ENCODE measurements around the gene OLIG1. TPM values are rescaled to one million over a fixed set of nuclear protein-coding genes. Genes with fewer than 3 reads are reported as not detected.

Gene OLIG1
- total and polyA plus RNA-seq, 2 of the 4 experiments (the other 2 are of a cell fraction), result not detected

- no peak overlapping the region for H3K4me3 ChIP-seq (ENCODE audit: insufficient read depth, low read depth, low read length)
- H4K8ac ChIP-seq (ENCODE audit: low read depth in 2 of 2, low read length in 2 of 2), result no peak overlapping the region
- H2AK9ac ChIP-seq (replicated peaks; ENCODE audit: low read depth, low read length, poor library complexity), result no peak overlapping the region
- in situ Hi-C loops (cut with MboI; ENCODE audit: low sequenced_read_pairs) (no loop called here), intact Hi-C loops (cut with micrococcal nuclease) (no loop called here), dilution Hi-C loops (cut with HindIII; ENCODE audit: low sequenced_read_pairs, unreplicated experiment) (no loop called here)
- no peak overlapping the region for H3K18ac ChIP-seq (ENCODE audit: low read depth, low read length)
- no peaks in the 10 kb centered on the region for H3K9me1 ChIP-seq (ENCODE audit: insufficient read depth, low read length)
- TF ChIP-seq ELK1 (IDR thresholded peaks at IDR 0.05; ENCODE audit: borderline replicate concordance, low read depth, low read length) (no peak), RCOR1 (IDR thresholded peaks at IDR 0.05; ENCODE audit: insufficient replicate concordance, low read length) (no peak), MXI1 (IDR thresholded peaks at IDR 0.05; ENCODE audit: borderline replicate concordance, low read depth, low read length) (no peak), CEBPB (IDR thresholded peaks at IDR 0.05; ENCODE audit: low read depth, low read length) (no peak), RFX5 (IDR thresholded peaks at IDR 0.05; ENCODE audit: low read depth, low read length) (no peak), FOS (IDR thresholded peaks at IDR 0.05; ENCODE audit: low read depth, low read length) (no peak), RAD21 (IDR thresholded peaks at IDR 0.05; ENCODE audit: low read length) (no peak), MAZ (IDR thresholded peaks at IDR 0.05; ENCODE audit: borderline replicate concordance, low read depth, low read length) (no peak), SMC3 (IDR thresholded peaks at IDR 0.05; ENCODE audit: low read depth, low read length) (no peak), BHLHE40 (IDR thresholded peaks at IDR 0.05; ENCODE audit: low read depth, low read length) (no peak), NFE2L2 (IDR thresholded peaks at IDR 0.05; ENCODE audit: low read depth, low read length) (no peak), MAFK (IDR thresholded peaks at IDR 0.05; ENCODE audit: low read depth, low read length) (no peak), CHD1 (IDR thresholded peaks at IDR 0.05; ENCODE audit: low read depth, low read length) (no peak), POLR2A (IDR thresholded peaks at IDR 0.05; ENCODE audit: low read depth, low read length) (no peak)
- TF ChIP-seq, protein P1, sequence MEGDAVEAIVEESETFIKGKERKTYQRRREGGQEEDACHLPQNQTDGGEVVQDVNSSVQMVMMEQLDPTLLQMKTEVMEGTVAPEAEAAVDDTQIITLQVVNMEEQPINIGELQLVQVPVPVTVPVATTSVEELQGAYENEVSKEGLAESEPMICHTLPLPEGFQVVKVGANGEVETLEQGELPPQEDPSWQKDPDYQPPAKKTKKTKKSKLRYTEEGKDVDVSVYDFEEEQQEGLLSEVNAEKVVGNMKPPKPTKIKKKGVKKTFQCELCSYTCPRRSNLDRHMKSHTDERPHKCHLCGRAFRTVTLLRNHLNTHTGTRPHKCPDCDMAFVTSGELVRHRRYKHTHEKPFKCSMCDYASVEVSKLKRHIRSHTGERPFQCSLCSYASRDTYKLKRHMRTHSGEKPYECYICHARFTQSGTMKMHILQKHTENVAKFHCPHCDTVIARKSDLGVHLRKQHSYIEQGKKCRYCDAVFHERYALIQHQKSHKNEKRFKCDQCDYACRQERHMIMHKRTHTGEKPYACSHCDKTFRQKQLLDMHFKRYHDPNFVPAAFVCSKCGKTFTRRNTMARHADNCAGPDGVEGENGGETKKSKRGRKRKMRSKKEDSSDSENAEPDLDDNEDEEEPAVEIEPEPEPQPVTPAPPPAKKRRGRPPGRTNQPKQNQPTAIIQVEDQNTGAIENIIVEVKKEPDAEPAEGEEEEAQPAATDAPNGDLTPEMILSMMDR (conservative IDR thresholded peaks at IDR 0.05; ENCODE audit: low read depth, low read length), result no peak
- TF ChIP-seq, protein P2, sequence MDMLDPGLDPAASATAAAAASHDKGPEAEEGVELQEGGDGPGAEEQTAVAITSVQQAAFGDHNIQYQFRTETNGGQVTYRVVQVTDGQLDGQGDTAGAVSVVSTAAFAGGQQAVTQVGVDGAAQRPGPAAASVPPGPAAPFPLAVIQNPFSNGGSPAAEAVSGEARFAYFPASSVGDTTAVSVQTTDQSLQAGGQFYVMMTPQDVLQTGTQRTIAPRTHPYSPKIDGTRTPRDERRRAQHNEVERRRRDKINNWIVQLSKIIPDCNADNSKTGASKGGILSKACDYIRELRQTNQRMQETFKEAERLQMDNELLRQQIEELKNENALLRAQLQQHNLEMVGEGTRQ (IDR thresholded peaks at IDR 0.05; ENCODE audit: low read depth, low read length), result no peak
- CTCF ChIA-PET, result no interaction called here
- H3K23ac ChIP-seq (ENCODE audit: low read depth, low read length), result no peak overlapping the region
- H3K27me3 ChIP-seq (ENCODE audit: control insufficient read depth, insufficient read depth, low read length), result peaks cover 88% of the 10 kb centered on the region
- no peak overlapping the region for H3K4ac ChIP-seq (ENCODE audit: low read depth, low read length)
- H2AFZ ChIP-seq (replicated peaks; ENCODE audit: low read length, poor library complexity), result no peak overlapping the region
- H3K56ac ChIP-seq (ENCODE audit: extremely low read depth, insufficient read depth, low read length), result no peak overlapping the region
- H3K9me3 ChIP-seq (ENCODE audit: control insufficient read depth, insufficient read depth, low read length), result peaks cover 4% of the 10 kb centered on the region; the same call in 1 of the 2 replicates
- no peak overlapping the region for H3K27ac ChIP-seq (ENCODE audit: insufficient read depth, low read length)
- ATAC-seq (ENCODE audit: low read depth), result no peak
- H3K14ac ChIP-seq (replicated peaks; ENCODE audit: low read depth, low read length), result no peak overlapping the region
- H3K4me2 ChIP-seq (ENCODE audit: low read depth, low read length), result no peak overlapping the region
- POLR2A ChIA-PET (ENCODE audit: unreplicated experiment), result no interaction called here
- H3K4me1 ChIP-seq (ENCODE audit: control insufficient read depth, insufficient read depth, low read length), result peaks cover 2% of the 10 kb centered on the region; the same call in 1 of the 2 replicates
- no peak overlapping the region for H2BK20ac ChIP-seq (ENCODE audit: low read depth, low read length)
- H2AK5ac ChIP-seq (ENCODE audit: low read depth, low read length), result no peak overlapping the region
- H2BK120ac ChIP-seq (ENCODE audit: low read depth, low read length), result no peak overlapping the region
- H3K9ac ChIP-seq (ENCODE audit: low read depth, low read length), result no peak overlapping the region
- 0% methylated on average over 5 of the region's 11 CpGs; no CpG with 5 or more reads in 1 of the 2 experiments for WGBS, 2 experiments (ENCODE audit: extremely low coverage in 2 of 2, insufficient read length in 1 of 2)
- H4K20me1 ChIP-seq (ENCODE audit: insufficient read depth, low read length), result no peaks in the 10 kb centered on the region
- no peaks in the 10 kb centered on the region for H3K79me1 ChIP-seq (ENCODE audit: low read depth in 1 of 2, low read length in 2 of 2)
- H2BK15ac ChIP-seq (ENCODE audit: low read depth, low read length), result no peak overlapping the region
- H4K5ac ChIP-seq (ENCODE audit: low read depth, low read length), result no peak overlapping the region
- DNase-seq, result no peak
- H4K91ac ChIP-seq (ENCODE audit: insufficient read depth, low read depth, low read length), result no peak overlapping the region
- no peak overlapping the region for H2BK5ac ChIP-seq (ENCODE audit: low read depth, low read length, poor library complexity, severe bottlenecking)
- no TSS peak for BruUV-seq (replicated peaks)
- H3K36me3 ChIP-seq (ENCODE audit: control insufficient read depth, insufficient read depth, low read length), result no peaks in the 10 kb centered on the region
These were observed 322 bp upstream of the OLIG1 start for GRCh38 chr21:33069645-33069993.
